Esophagus muscularis mucosa (tissue), 4 donors: ENCODE results near the gene GSG1L. TPM values are rescaled to one million over a fixed set of nuclear protein-coding genes. Genes with fewer than 3 reads are reported as not detected.

Experiments used
- DNase-seq: peaks from one replicate; pipeline ENCODE4 v3.0.0-alpha.2; 2017; ENCODE audit errors: extremely low spot score
- H3K27ac ChIP-seq, 4 donors: fragments of 200-600 bp; sonication (generic); replicated peaks in 1 of 4; 1 replicate in 3 of 4; 2 replicates in 1 of 4; pipeline ENCODE4 v1.5.1; 2016 to 2019; ENCODE audit warnings: mild to moderate bottlenecking in 1 of 4
- H3K27me3 ChIP-seq, 4 donors: fragments of 200-600 bp; sonication (generic); one replicate each; pipeline versions ENCODE4 v1.5.1 to v1.6.0; 2016 to 2019
- H3K36me3 ChIP-seq, 4 donors: fragments of 200-600 bp; sonication (generic); one replicate each; pipeline ENCODE4 v1.5.1; 2016 to 2019
- H3K4me1 ChIP-seq, 4 donors: fragments of 200-600 bp; sonication (generic); one replicate each; pipeline ENCODE4 v1.5.1; 2016 to 2019
- H3K4me3 ChIP-seq, 4 donors: fragments of 200-600 bp; sonication (generic); 1 replicate in 2 of 4; 2 replicates in 2 of 4; pipeline ENCODE4 v1.5.1; 2016 to 2019; ENCODE audit warnings: mild to moderate bottlenecking in 4 of 4, moderate library complexity in 1 of 4
- H3K9me3 ChIP-seq, 4 donors: fragments of 200-600 bp; sonication (generic); 1 replicate in 3 of 4; 2 replicates in 1 of 4; pipeline ENCODE4 v1.5.1; 2016 to 2019
- EP300 ChIP-seq: sonication (generic); formaldehyde crosslinking; IDR thresholded peaks from one replicate; pipeline ENCODE4 v1.6.1; 2017; ENCODE audit warnings: antibody characterized with exemption
- POLR2A ChIP-seq: fragments of 450-650 bp; IDR thresholded peaks from one replicate; pipeline ENCODE4 v1.6.1; 2017; ENCODE audit warnings: antibody characterized with exemption, moderate library complexity, mild to moderate bottlenecking, low read depth
- POLR2AphosphoS5 ChIP-seq, 2 donors: sonication (generic); formaldehyde crosslinking; IDR thresholded peaks; one replicate each; pipeline ENCODE4 v1.6.1; 2017; ENCODE audit warnings: antibody characterized with exemption in 2 of 2
- WGBS: methylation state at CpG from one replicate; pipeline ENCODE4 v1.1.5; 2018; 5-methylcytosine and 5-hydroxymethylcytosine counted together
- intact Hi-C: fragments of 100-400 bp; cut with DNase I; formaldehyde crosslinking; loops from one replicate; pipeline ENCODE4 v1.15.1; 2023
- total RNA-seq, 4 donors: library from RNA; depleted of rRNA; stranded (reverse); fragments of >200 nt; gene quantifications; one replicate each; pipeline versions ENCODE4 v1.1.0 to v1.2.1, GENCODE V29; 2016
- TF ChIP-seq, protein P1 (sequence below), 3 experiments: fragments of 200-600 bp in 2 of 3; fragments of 450-650 bp in 1 of 3; sonication (generic) in 2 of 3; IDR thresholded peaks; one replicate each; pipeline ENCODE4 v1.5.1; 2017 to 2019; ENCODE audit warnings: antibody characterized with exemption in 3 of 3, mild to moderate bottlenecking in 2 of 3, moderate library complexity in 1 of 3

The GSG1L gene
- total RNA-seq, 4 donors from 2014 or later: 0.19 to 0.83 TPM; not detected in 2

DNA sequence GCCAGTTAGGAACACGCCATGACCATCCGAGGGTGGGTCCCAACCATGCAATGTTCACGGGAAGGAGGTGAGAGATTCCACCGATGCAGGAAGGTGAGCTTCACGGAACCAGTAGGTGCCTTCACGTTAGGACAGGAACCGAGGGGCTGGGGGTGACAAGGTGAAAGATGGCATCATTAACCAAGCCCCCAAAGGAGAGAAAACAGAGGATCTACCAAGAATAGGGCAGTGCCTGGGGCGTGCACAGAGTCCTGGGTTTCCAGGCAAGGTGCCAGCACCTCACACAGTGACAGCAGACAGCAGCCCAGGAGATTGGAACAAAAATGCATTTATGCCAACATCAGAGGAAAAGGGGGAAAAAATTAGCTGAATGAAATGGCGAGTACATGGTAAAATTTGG, 137.9 kb downstream of the GSG1L start:
- TF ChIP-seq POLR2AphosphoS5 (IDR thresholded peaks at IDR 0.05) (no peak), EP300 (no peak), POLR2A (no peak)
- TF ChIP-seq, protein P1, sequence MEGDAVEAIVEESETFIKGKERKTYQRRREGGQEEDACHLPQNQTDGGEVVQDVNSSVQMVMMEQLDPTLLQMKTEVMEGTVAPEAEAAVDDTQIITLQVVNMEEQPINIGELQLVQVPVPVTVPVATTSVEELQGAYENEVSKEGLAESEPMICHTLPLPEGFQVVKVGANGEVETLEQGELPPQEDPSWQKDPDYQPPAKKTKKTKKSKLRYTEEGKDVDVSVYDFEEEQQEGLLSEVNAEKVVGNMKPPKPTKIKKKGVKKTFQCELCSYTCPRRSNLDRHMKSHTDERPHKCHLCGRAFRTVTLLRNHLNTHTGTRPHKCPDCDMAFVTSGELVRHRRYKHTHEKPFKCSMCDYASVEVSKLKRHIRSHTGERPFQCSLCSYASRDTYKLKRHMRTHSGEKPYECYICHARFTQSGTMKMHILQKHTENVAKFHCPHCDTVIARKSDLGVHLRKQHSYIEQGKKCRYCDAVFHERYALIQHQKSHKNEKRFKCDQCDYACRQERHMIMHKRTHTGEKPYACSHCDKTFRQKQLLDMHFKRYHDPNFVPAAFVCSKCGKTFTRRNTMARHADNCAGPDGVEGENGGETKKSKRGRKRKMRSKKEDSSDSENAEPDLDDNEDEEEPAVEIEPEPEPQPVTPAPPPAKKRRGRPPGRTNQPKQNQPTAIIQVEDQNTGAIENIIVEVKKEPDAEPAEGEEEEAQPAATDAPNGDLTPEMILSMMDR (IDR thresholded peaks at IDR 0.05): no peak
- Histone ChIP-seq H3K27me3 (peaks cover 0 to 42% (median 0%) of the 10 kb centered on the region in 4 donors), H3K4me1 (no peaks in the 10 kb centered on the region), H3K4me3 (no peak overlapping the region), H3K36me3 (no peaks in the 10 kb centered on the region), H3K27ac (no peak overlapping the region), H3K9me3 (no peaks in the 10 kb centered on the region)
- intact Hi-C loops: no loop called here
- 74% methylated on average over 9 of the region's 9 CpGs for WGBS
- DNase-seq: no peak

DNA sequence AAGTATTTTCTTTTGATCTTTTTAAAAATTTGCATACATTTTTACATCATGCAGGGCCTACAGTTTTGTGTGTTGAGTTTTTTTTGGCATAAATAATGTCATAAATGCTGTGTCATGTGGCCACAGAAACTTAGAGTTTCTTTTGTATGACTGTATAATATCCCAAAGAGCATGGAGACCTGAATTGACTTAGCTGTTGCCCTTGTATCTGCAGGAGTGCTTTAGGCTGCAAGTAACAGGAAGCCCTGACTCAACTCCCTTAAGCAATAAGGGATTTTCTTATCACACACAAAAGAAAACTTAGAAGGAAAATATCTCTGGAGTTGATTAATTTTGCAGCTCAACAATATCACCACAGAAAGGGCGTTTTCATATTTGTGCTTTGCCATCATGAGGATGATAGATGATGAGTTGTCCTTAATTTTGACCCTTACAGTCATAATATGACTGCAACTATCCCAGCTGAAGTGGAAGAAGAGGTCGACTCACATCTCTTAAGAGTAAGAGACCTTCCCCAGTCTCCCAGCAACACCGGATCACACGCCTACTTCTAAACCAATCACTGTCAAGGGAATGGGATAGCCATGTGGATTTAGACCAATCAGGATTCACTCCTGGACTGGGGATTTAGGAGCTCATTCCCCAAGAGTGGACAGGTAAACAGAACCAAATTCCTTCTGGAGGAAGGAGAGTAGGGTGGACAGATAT, 138.9 kb downstream of the GSG1L start:
- intact Hi-C loops: no loop called here
- DNase-seq: no peak
- TF ChIP-seq EP300: no peak
- no peak for TF ChIP-seq POLR2A
- TF ChIP-seq, protein P1 (IDR thresholded peaks at IDR 0.05): no peak
- no peak for TF ChIP-seq POLR2AphosphoS5 (IDR thresholded peaks at IDR 0.05)
- Histone ChIP-seq H3K9me3 (no peaks in the 10 kb centered on the region), H3K4me1 (no peaks in the 10 kb centered on the region), H3K27ac (no peak overlapping the region), H3K36me3 (no peaks in the 10 kb centered on the region), H3K27me3 (peaks cover 0 to 36% (median 0%) of the 10 kb centered on the region in 4 donors), H3K4me3 (no peak overlapping the region)
- whole genome bisulfite sequencing: 67% methylated on average over 4 of the region's 4 CpGs

DNA sequence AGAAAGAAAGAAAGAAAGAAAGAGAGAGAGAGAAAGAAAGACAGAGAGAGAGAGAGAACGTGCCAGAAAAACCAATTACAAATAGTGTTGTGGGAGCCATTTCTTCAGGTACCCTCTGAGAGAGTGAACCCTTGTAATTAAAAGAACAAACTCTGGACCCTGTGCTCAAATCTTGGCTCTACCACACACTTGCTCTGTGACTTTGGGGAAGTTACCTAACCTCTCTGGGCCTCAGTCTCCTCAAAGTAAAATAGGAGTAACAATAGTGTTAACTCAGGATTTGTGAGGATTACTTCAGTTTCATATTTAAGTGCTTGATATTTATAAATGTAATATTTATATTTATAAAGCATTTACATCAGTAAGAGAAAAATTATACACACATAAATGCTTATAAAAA, 139.8 kb downstream of the GSG1L start:
- Histone ChIP-seq H3K27ac (no peak overlapping the region), H3K4me3 (no peak overlapping the region), H3K9me3 (no peaks in the 10 kb centered on the region), H3K27me3 (peaks cover 0 to 41% (median 0%) of the 10 kb centered on the region in 4 donors), H3K4me1 (no peaks in the 10 kb centered on the region), H3K36me3 (no peaks in the 10 kb centered on the region)
- TF ChIP-seq POLR2AphosphoS5 (IDR thresholded peaks at IDR 0.05): no peak
- TF ChIP-seq POLR2A: no peak
- TF ChIP-seq EP300: no peak
- TF ChIP-seq, protein P1 (IDR thresholded peaks at IDR 0.05): no peak
- intact Hi-C loops: no loop called here
- WGBS: 76% methylated on average over 1 of the region's 1 CpG
- no peak for DNase-seq

DNA sequence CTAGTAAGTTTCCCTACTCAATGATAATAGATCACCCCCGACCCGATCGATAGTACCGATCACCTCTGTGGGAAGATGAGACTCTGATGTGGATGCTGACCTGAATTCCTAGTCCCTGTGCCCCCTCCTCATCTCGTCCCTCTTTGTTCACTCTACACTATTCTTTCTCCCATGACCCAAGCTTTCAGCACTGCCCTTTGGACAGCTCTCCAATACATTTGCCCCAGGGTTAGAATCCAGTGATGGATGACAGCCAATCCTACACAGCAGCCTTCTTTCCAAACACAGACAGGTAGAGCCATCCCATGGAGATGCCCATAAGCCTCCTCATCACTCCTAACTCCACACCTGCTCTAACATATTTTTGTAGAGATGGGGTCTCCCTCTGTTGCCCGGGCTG, 141.1 kb downstream of the GSG1L start:
- intact Hi-C loops: no loop called here
- TF ChIP-seq, protein P1 (IDR thresholded peaks at IDR 0.05): no peak
- Histone ChIP-seq H3K9me3 (no peaks in the 10 kb centered on the region), H3K27ac (no peak overlapping the region), H3K4me1 (no peaks in the 10 kb centered on the region), H3K27me3 (peaks cover 0 to 46% (median 0%) of the 10 kb centered on the region in 4 donors), H3K36me3 (no peaks in the 10 kb centered on the region), H3K4me3 (no peak overlapping the region)
- no peak for DNase-seq
- WGBS: 60% methylated on average over 6 of the region's 6 CpGs

DNA sequence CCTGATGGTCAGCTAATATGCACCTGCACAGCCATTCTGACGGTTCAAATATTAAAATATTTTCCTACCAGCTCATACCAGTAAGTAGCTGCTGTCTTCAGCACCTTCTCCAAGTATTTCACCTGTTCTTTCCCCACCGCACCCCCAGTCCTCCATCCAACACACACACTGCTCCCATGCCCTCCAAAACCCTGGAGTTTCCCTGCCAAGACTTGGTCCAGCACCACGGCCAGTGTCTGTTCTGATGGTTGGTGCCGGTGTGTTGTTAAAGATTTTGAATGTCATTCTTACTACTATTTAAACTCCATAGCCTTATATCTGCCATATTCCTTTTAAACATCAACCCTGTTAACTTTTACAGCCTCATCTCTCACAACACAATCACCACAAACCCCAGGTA, 142.4 kb downstream of the GSG1L start:
- DNase-seq: no peak
- intact Hi-C loops: no loop called here
- Histone ChIP-seq H3K4me3 (no peak overlapping the region), H3K27me3 (peaks cover 0 to 46% (median 4%) of the 10 kb centered on the region in 4 donors), H3K9me3 (no peaks in the 10 kb centered on the region), H3K27ac (no peak overlapping the region), H3K4me1 (no peaks in the 10 kb centered on the region), H3K36me3 (no peaks in the 10 kb centered on the region)
- TF ChIP-seq EP300: no peak
- TF ChIP-seq POLR2A: no peak
- TF ChIP-seq, protein P1 (IDR thresholded peaks at IDR 0.05): no peak
- TF ChIP-seq POLR2AphosphoS5 (IDR thresholded peaks at IDR 0.05): no peak
- 55% methylated on average over 4 of the region's 4 CpGs for WGBS
